ENCODE measurements around the gene HDGFL2.

HDGFL2 gene

GRCh38 chr19:4453232-4454179 is 18.6 kb upstream of the HDGFL2 start:
- no peaks in the 10 kb centered on the region for H3K9me3 Mint-ChIP-seq
- H3K36me3 Mint-ChIP-seq, result peaks cover 38% of the 10 kb centered on the region
- no peak for ATAC-seq
- H3K4me1 Mint-ChIP-seq, result peaks cover 24% of the 10 kb centered on the region
- H3K27me3 Mint-ChIP-seq, result no peaks in the 10 kb centered on the region
- H3K27ac Mint-ChIP-seq, result no peak overlapping the region
- H3K4me3 Mint-ChIP-seq, result no peak overlapping the region

GRCh38 chr19:4454747-4455718 is 17.1 kb upstream of the HDGFL2 start:
- Mint-ChIP-seq H3K4me1 (peaks cover 24% of the 10 kb centered on the region), H3K36me3 (peaks cover 23% of the 10 kb centered on the region), H3K27me3 (no peaks in the 10 kb centered on the region), H3K4me3 (no peak overlapping the region), H3K27ac (peak overlapping the region; percentile 78), H3K9me3 (no peaks in the 10 kb centered on the region)
- no peak for ATAC-seq

GRCh38 chr19:4455719-4456475 is 16.2 kb upstream of the HDGFL2 start:
- no peak for ATAC-seq
- H3K9me3 Mint-ChIP-seq, result no peaks in the 10 kb centered on the region
- H3K4me1 Mint-ChIP-seq, result peaks cover 24% of the 10 kb centered on the region
- H3K36me3 Mint-ChIP-seq, result peaks cover 19% of the 10 kb centered on the region
- peak overlapping the region; percentile 78 for H3K27ac Mint-ChIP-seq
- H3K27me3 Mint-ChIP-seq, result no peaks in the 10 kb centered on the region
- H3K4me3 Mint-ChIP-seq, result peak overlapping the region; percentile 84

- Mint-ChIP-seq H3K36me3 (peaks cover 19% of the 10 kb centered on the region), H3K9me3 (no peaks in the 10 kb centered on the region), H3K27ac (peak overlapping the region; percentile 78), H3K4me3 (peak overlapping the region; percentile 84), H3K4me1 (peaks cover 24% of the 10 kb centered on the region), H3K27me3 (no peaks in the 10 kb centered on the region)
- ATAC-seq, result no peak
Measured at GRCh38 chr19:4456476-4456842, 15.6 kb upstream of the HDGFL2 start.

GRCh38 chr19:4456843-4457653 is 15.0 kb upstream of the HDGFL2 start:
- peaks cover 15% of the 10 kb centered on the region for H3K36me3 Mint-ChIP-seq
- no peaks in the 10 kb centered on the region for H3K27me3 Mint-ChIP-seq
- H3K4me1 Mint-ChIP-seq, result peaks cover 24% of the 10 kb centered on the region
- peak; percentile 45 for ATAC-seq
- H3K9me3 Mint-ChIP-seq, result no peaks in the 10 kb centered on the region
- peak overlapping the region; percentile 84 for H3K4me3 Mint-ChIP-seq
- peak overlapping the region; percentile 78 for H3K27ac Mint-ChIP-seq

- Mint-ChIP-seq H3K4me3 (peak within 1 kb of the TSS; percentile 84), H3K9me3 (no peaks in the 10 kb centered on the region), H3K36me3 (peaks cover 7% of the 10 kb centered on the region), H3K27me3 (no peaks in the 10 kb centered on the region), H3K27ac (peak within 1 kb of the TSS; percentile 78), H3K4me1 (peaks cover 24% of the 10 kb centered on the region)
- peak; percentile 97 for ATAC-seq
Measured at GRCh38 chr19:4457654-4458395, 14.3 kb upstream of the HDGFL2 start, which contains the start of gene UBXN6. Gene UBXN6 (minus strand): TSS chr19:4457794. CDS start chr19:4457697, 97 bp downstream.

GRCh38 chr19:4464815-4465581 is 7.1 kb upstream of the HDGFL2 start:
- Mint-ChIP-seq H3K27me3 (no peaks in the 10 kb centered on the region), H3K36me3 (no peaks in the 10 kb centered on the region), H3K27ac (no peak overlapping the region), H3K9me3 (no peaks in the 10 kb centered on the region), H3K4me3 (no peak overlapping the region), H3K4me1 (no peaks in the 10 kb centered on the region)
- no peak for ATAC-seq

- no peak for ATAC-seq
- Mint-ChIP-seq H3K4me1 (peaks cover 1% of the 10 kb centered on the region), H3K27ac (no peak overlapping the region), H3K9me3 (no peaks in the 10 kb centered on the region), H3K27me3 (no peaks in the 10 kb centered on the region), H3K36me3 (no peaks in the 10 kb centered on the region), H3K4me3 (no peak overlapping the region)
Measured at GRCh38 chr19:4467835-4468234, 4.3 kb upstream of the HDGFL2 start.

- no peaks in the 10 kb centered on the region for H3K27me3 Mint-ChIP-seq
- no peak overlapping the region for H3K27ac Mint-ChIP-seq
- ATAC-seq, result peak; percentile 95
- no peaks in the 10 kb centered on the region for H3K9me3 Mint-ChIP-seq
- peaks cover 21% of the 10 kb centered on the region for H3K4me1 Mint-ChIP-seq
- H3K4me3 Mint-ChIP-seq, result no peak overlapping the region
- peaks cover 4% of the 10 kb centered on the region for H3K36me3 Mint-ChIP-seq
Measured at GRCh38 chr19:4471403-4472173, 509 bp upstream of the HDGFL2 start.

- Mint-ChIP-seq H3K4me1 (peaks cover 21% of the 10 kb centered on the region), H3K4me3 (peak overlapping the region; percentile 80), H3K36me3 (peaks cover 16% of the 10 kb centered on the region), H3K27me3 (no peaks in the 10 kb centered on the region), H3K9me3 (no peaks in the 10 kb centered on the region), H3K27ac (peak overlapping the region; percentile 72)
- no peak for ATAC-seq
Measured at GRCh38 chr19:4473011-4473762, 1.1 kb downstream of the HDGFL2 start.

GRCh38 chr19:4473763-4474513 is 1.8 kb downstream of the HDGFL2 start:
- ATAC-seq, result no peak
- Mint-ChIP-seq H3K4me3 (peak overlapping the region; percentile 80), H3K27ac (peak overlapping the region; percentile 72), H3K9me3 (no peaks in the 10 kb centered on the region), H3K36me3 (peaks cover 20% of the 10 kb centered on the region), H3K27me3 (no peaks in the 10 kb centered on the region), H3K4me1 (peaks cover 21% of the 10 kb centered on the region)

All from stimulated activated memory B cell treated with anti-CD40 and anti-IgM and Interleukin-4, amounts not matched to agents 10 μg/mL and 1 μg/mL and 100 μg/mL, for 72 hours (primary cell).